ENCODE data around the gene DLGAP1. TPM values are rescaled to one million over a fixed set of nuclear protein-coding genes. Genes with fewer than 3 reads are reported as not detected.

The DLGAP1 gene
- total RNA-seq, 1 donor from 2014 or later: 0.36 TPM

DNA sequence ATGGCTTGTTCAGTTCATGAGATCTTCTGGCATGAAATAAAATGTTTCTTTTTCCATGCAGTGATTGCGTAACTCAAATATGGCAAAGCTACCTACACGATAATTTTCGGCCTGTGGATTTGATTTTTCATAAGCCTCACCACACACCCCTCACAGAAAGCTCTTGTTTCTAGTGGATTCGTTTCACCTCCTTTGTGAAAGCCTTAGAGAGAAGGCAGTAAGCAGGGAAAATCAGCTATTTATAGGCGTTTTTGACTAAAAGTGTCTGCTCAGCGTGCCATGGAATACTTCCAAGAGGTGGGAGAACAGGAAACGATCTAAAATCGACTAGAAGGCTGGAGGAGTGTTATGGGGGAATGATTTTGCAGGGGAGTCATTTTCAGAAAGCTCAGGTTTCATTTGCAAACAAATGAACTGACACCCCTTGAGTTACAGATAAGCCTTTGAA, 587.2 kb downstream of the DLGAP1 start:
- intact Hi-C loops (cut with micrococcal nuclease): no loop called here
- no peaks in the 10 kb centered on the region for H3K9me3 Mint-ChIP-seq
- no peak overlapping the region for H3K4me3 Mint-ChIP-seq
- no peaks in the 10 kb centered on the region for H3K4me1 Mint-ChIP-seq (ENCODE audit: low read depth)
- DNase-seq (ENCODE audit: low spot score): no peak
- no peak overlapping the region for H3K27ac Mint-ChIP-seq
- H3K27me3 Mint-ChIP-seq (ENCODE audit: insufficient read depth): peaks cover 12% of the 10 kb centered on the region
- no peaks in the 10 kb centered on the region for H3K36me3 Mint-ChIP-seq (ENCODE audit: low read depth)

DNA sequence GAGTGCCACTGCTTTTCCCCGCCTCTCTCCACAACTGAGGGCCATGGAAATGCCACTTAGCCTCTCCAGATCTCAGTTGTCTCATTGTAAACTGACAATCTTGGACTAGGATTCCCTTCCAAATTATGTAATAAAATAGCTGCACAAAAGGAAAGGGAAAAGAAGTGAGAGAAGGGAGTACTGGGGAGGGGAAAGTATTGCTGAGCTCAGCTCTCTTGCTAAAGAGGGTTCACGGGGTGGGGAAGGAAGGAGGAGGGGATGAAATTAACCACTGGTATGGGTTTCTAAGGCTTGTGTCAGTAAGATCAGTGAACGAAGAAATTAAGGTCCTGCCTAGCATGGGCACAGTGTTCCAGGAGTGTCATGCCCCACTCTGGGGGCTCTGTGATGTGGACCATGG, 587.9 kb downstream of the DLGAP1 start:
- DNase-seq (ENCODE audit: low spot score): no peak
- H3K4me3 Mint-ChIP-seq: no peak overlapping the region
- H3K27me3 Mint-ChIP-seq (ENCODE audit: insufficient read depth): peaks cover 10% of the 10 kb centered on the region
- no peaks in the 10 kb centered on the region for H3K4me1 Mint-ChIP-seq (ENCODE audit: low read depth)
- intact Hi-C loops (cut with micrococcal nuclease): no loop called here
- no peaks in the 10 kb centered on the region for H3K9me3 Mint-ChIP-seq
- H3K36me3 Mint-ChIP-seq (ENCODE audit: low read depth): no peaks in the 10 kb centered on the region
- no peak overlapping the region for H3K27ac Mint-ChIP-seq

DNA sequence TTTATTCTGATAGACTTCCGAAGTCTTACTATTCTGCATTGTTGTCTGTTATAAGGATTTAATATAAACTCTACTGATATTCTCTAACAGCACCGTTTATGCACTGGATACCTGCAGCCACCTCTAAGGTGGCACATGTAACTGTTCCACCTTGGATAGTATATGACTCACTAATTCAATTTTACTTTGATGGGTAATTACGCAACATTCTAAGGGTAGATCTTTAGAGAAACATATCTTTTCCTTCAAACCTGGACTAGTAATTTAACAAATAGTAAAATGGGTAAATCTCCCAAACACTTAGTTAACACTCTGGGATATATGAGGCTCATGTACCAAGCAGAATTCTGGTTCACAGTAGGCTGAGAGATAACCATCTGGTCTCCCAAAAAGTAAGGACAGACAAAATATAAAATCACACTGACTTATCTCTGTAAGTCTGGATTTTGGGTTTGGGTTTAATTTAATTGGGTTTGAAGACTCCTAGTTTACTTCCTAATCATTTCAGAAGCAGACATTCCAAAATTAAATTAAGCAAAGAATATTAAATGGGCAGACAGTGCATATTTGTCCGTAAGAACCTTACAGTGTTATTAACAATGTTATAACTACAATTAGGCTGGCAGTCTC, 590.3 kb downstream of the DLGAP1 start:
- peaks cover 4% of the 10 kb centered on the region for H3K27me3 Mint-ChIP-seq (ENCODE audit: insufficient read depth)
- no peak overlapping the region for H3K4me3 Mint-ChIP-seq
- no peak for DNase-seq (ENCODE audit: low spot score)
- H3K4me1 Mint-ChIP-seq (ENCODE audit: low read depth): no peaks in the 10 kb centered on the region
- H3K9me3 Mint-ChIP-seq: no peaks in the 10 kb centered on the region
- intact Hi-C loops (cut with micrococcal nuclease): no loop called here
- no peaks in the 10 kb centered on the region for H3K36me3 Mint-ChIP-seq (ENCODE audit: low read depth)
- no peak overlapping the region for H3K27ac Mint-ChIP-seq

DNA sequence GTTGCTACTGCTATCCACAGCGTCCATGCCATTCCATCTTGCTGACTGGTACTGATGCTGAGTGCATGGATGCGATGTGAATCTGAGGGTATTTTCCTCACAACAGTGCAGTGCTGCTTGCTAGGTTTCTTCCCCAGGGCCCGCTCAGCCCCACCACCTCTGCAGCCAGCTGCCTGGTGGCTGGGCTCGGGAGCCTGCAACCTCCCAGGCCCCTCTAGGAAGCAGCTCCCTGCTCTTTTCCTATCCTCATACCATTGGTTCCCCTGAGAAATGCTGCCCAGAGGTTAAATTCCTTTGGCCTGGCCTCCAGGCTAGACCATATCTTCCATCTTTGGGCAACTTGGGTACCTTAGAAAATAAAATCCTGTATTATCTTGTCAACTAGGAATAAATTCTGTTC, 591.5 kb downstream of the DLGAP1 start:
- H3K4me1 Mint-ChIP-seq (ENCODE audit: low read depth): no peaks in the 10 kb centered on the region
- no peak overlapping the region for H3K4me3 Mint-ChIP-seq
- no peaks in the 10 kb centered on the region for H3K36me3 Mint-ChIP-seq (ENCODE audit: low read depth)
- H3K27me3 Mint-ChIP-seq (ENCODE audit: insufficient read depth): peaks cover 2% of the 10 kb centered on the region
- H3K9me3 Mint-ChIP-seq: no peaks in the 10 kb centered on the region
- intact Hi-C loops (cut with micrococcal nuclease): no loop called here
- H3K27ac Mint-ChIP-seq: no peak overlapping the region
- DNase-seq (ENCODE audit: low spot score): no peak

DNA sequence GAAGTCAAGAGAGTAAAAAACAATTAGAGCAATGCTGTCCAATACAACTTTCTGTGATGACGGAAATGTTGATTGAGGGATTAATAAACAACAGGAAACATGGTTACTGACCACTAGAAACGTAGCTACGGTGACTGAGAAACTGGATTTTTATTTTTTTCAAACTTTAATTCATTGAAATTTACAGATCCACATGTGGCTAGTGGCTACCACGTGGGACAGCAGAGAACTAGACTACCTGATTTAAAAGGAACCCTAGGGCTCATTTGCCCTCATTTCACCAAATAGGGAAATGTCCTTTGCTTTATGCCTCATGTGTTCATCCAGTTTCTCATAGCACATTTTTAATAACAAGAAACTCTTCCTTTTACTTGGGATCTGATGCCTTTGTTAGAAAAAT, 592.1 kb downstream of the DLGAP1 start:
- no peak overlapping the region for H3K27ac Mint-ChIP-seq
- no peaks in the 10 kb centered on the region for H3K36me3 Mint-ChIP-seq (ENCODE audit: low read depth)
- no peaks in the 10 kb centered on the region for H3K9me3 Mint-ChIP-seq
- no peaks in the 10 kb centered on the region for H3K4me1 Mint-ChIP-seq (ENCODE audit: low read depth)
- H3K4me3 Mint-ChIP-seq: no peak overlapping the region
- no peaks in the 10 kb centered on the region for H3K27me3 Mint-ChIP-seq (ENCODE audit: insufficient read depth)
- intact Hi-C loops (cut with micrococcal nuclease): no loop called here
- no peak for DNase-seq (ENCODE audit: low spot score)

DNA sequence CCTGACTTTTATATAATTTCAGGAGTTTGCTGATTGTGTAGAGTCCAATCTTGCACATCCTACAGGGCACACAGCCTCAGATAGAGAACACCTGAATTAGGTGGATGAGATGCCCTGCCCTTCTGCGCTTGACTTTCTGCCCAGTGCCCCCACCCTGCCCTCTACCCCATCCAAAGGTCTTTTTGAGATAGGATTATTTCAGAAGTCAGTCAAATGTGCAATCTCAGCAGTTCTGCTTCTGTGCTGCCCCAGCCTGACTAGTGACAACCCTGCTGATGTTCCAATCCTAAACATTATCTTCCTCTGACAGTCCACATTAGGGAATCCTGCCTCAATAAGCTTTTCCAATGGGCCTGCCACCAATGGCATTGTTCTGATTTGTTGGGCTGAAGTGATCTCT, 593.6 kb downstream of the DLGAP1 start:
- no peaks in the 10 kb centered on the region for H3K9me3 Mint-ChIP-seq
- H3K4me1 Mint-ChIP-seq (ENCODE audit: low read depth): no peaks in the 10 kb centered on the region
- H3K27me3 Mint-ChIP-seq (ENCODE audit: insufficient read depth): no peaks in the 10 kb centered on the region
- intact Hi-C loops (cut with micrococcal nuclease): no loop called here
- H3K36me3 Mint-ChIP-seq (ENCODE audit: low read depth): no peaks in the 10 kb centered on the region
- H3K27ac Mint-ChIP-seq: no peak overlapping the region
- H3K4me3 Mint-ChIP-seq: no peak overlapping the region
- no peak for DNase-seq (ENCODE audit: low spot score)

DNA sequence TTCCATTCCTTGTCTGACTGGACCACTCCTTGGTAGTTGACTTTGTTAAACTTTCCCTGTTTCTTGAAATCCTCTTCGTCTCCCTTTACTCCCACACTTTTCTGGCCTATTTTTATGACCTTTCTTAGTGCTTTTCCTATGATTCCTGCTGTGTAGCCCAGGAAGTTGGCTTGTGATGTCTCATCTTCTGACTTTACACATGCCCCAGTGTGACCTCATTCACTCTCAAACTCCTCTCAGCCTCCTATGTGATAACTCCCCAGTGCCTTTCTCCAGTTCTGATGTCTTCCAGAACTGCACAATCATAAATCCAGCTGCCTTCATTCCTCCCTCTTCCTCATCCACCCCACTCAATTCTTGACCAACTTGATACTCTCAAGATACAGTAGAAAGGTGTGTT, 597.6 kb downstream of the DLGAP1 start:
- H3K27ac Mint-ChIP-seq: no peak overlapping the region
- no peaks in the 10 kb centered on the region for H3K4me1 Mint-ChIP-seq (ENCODE audit: low read depth)
- H3K9me3 Mint-ChIP-seq: no peaks in the 10 kb centered on the region
- no peak overlapping the region for H3K4me3 Mint-ChIP-seq
- H3K36me3 Mint-ChIP-seq (ENCODE audit: low read depth): no peaks in the 10 kb centered on the region
- intact Hi-C loops (cut with micrococcal nuclease): no loop called here
- H3K27me3 Mint-ChIP-seq (ENCODE audit: insufficient read depth): no peaks in the 10 kb centered on the region
- no peak for DNase-seq (ENCODE audit: low spot score)

DNA sequence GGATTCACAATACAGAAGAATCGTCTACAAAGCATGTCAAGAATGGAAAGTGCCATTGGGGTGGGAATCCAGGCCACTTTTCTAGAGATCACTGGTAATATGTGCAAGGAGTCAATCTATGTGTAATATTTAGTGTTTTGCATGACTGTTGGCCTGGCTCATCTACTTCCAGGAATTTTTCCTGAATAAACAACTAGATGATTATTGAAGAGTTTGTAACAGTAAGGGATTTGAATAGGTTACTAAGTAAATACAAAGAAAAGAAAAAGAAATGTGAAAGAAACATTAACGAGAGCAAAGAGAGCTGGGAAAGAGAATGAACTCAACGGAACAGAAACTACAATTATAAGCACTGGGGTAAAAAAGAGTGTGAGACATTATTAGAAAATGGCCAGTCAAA, 599.1 kb downstream of the DLGAP1 start:
- DNase-seq (ENCODE audit: low spot score): no peak
- Mint-ChIP-seq H3K9me3 (no peaks in the 10 kb centered on the region), H3K4me3 (no peak overlapping the region), H3K27ac (no peak overlapping the region), H3K4me1 (ENCODE audit: low read depth) (no peaks in the 10 kb centered on the region), H3K27me3 (ENCODE audit: insufficient read depth) (no peaks in the 10 kb centered on the region), H3K36me3 (ENCODE audit: low read depth) (no peaks in the 10 kb centered on the region)
- intact Hi-C loops (cut with micrococcal nuclease): no loop called here

DNA sequence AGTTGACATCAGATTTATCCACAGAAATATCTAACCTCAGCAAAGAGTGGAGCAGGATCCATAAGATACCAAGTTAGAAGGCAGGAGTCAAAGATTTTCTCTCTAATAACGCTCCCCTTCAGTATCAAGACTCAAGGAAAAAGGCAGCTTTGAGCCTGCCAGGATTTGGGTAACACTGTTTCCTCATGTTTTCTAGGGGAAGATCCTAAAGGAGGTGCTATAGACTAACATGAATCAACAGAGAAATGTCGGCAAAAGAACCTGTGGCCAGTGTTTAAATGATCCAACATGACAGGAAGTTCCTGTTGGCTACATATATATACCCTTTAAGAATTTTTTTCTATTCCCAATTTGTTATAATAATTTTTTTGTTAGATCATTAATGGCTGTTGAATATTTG, 602.8 kb downstream of the DLGAP1 start:
- intact Hi-C loops (cut with micrococcal nuclease): no loop called here
- no peak overlapping the region for H3K4me3 Mint-ChIP-seq
- H3K4me1 Mint-ChIP-seq (ENCODE audit: low read depth): no peaks in the 10 kb centered on the region
- no peak overlapping the region for H3K27ac Mint-ChIP-seq
- no peak for DNase-seq (ENCODE audit: low spot score)
- no peaks in the 10 kb centered on the region for H3K27me3 Mint-ChIP-seq (ENCODE audit: insufficient read depth)
- no peaks in the 10 kb centered on the region for H3K9me3 Mint-ChIP-seq
- H3K36me3 Mint-ChIP-seq (ENCODE audit: low read depth): no peaks in the 10 kb centered on the region

DNA sequence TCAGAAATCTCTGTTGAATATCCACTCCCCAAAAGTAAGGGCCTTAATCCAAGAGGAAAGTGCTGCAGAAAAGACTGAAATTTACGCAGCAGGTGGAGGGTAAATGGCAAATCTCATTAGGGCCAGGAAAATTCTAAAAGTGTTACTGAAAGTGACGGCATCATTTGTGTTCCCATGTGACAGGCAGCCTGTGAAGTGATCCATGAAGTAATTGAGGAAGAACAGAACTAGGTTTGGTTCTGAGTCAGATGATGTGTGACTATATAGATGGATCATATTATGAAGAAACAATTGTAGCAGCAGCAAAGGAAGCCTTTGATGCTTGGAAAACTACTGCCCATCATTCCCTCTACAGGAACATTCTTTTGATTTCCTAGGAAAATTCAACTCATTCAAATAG, 603.9 kb downstream of the DLGAP1 start:
- DNase-seq (ENCODE audit: low spot score): no peak
- Mint-ChIP-seq H3K27me3 (ENCODE audit: insufficient read depth) (no peaks in the 10 kb centered on the region), H3K9me3 (no peaks in the 10 kb centered on the region), H3K4me3 (no peak overlapping the region), H3K4me1 (ENCODE audit: low read depth) (no peaks in the 10 kb centered on the region), H3K36me3 (ENCODE audit: low read depth) (no peaks in the 10 kb centered on the region), H3K27ac (no peak overlapping the region)
- intact Hi-C loops (cut with micrococcal nuclease): no loop called here

DNA sequence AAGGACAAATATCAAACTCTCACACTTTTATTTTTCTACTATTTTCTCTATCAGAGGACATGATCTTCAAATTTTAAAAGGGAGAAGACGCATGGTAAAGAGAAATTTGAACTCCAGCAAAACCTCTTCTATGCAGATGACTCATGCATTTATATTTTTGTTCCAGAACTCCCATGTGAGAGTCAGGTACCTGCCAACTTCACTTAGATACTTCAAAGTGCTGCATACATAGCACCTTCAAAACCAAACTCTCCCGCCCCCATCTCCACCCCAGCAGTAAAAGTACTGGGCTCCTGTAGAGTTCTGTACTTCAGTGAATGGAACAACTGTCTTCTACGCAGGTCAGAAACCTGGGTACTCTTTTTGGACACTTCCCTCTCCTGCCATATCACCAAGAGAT, 606.8 kb downstream of the DLGAP1 start:
- Mint-ChIP-seq H3K4me1 (ENCODE audit: low read depth) (no peaks in the 10 kb centered on the region), H3K9me3 (no peaks in the 10 kb centered on the region), H3K36me3 (ENCODE audit: low read depth) (no peaks in the 10 kb centered on the region), H3K27me3 (ENCODE audit: insufficient read depth) (no peaks in the 10 kb centered on the region), H3K4me3 (no peak overlapping the region), H3K27ac (no peak overlapping the region)
- intact Hi-C loops (cut with micrococcal nuclease): no loop called here
- DNase-seq (ENCODE audit: low spot score): no peak

DNA sequence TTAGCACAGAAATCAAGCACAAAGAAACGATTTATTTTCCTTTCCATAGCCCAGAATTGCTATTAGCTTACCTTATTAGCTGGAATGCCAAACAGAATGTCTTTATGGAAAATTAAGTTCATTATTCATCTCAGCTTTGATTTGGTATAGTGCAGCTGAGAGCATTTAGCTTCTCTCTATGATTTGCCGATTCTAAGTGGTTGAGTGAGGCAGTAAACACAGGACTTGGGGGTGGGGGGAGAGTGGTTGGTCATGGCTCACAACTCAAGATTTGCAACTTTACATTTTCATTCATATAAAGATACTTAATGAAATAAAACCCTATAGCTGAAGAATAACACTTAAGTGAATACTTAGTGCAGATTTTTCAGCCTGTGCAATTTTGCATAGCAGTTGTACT, 609.9 kb downstream of the DLGAP1 start:
- intact Hi-C loops (cut with micrococcal nuclease): no loop called here
- H3K27me3 Mint-ChIP-seq (ENCODE audit: insufficient read depth): no peaks in the 10 kb centered on the region
- H3K9me3 Mint-ChIP-seq: no peaks in the 10 kb centered on the region
- H3K4me3 Mint-ChIP-seq: no peak overlapping the region
- no peak overlapping the region for H3K27ac Mint-ChIP-seq
- DNase-seq (ENCODE audit: low spot score): no peak
- H3K36me3 Mint-ChIP-seq (ENCODE audit: low read depth): no peaks in the 10 kb centered on the region
- no peaks in the 10 kb centered on the region for H3K4me1 Mint-ChIP-seq (ENCODE audit: low read depth)

DNA sequence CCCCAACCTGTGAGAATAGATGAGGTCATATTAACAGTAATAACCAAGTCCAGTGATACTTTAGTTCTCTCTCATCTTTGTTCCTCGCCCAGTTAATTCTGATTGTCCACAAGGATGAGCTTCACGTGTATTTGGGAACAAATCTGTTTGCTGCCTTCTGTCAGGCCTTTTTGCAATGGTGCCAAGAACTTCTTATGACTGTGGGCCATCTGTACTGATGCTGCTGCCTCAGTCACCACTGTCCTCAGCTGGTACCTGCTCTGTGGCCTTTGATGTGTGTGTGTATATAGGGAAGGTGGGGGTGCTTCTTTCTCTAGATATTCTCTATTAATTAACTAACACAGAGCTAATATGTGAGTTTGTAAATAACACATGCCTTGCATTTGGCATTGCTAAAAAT, 612.3 kb downstream of the DLGAP1 start:
- no peaks in the 10 kb centered on the region for H3K36me3 Mint-ChIP-seq (ENCODE audit: low read depth)
- H3K4me3 Mint-ChIP-seq: no peak overlapping the region
- H3K9me3 Mint-ChIP-seq: no peaks in the 10 kb centered on the region
- intact Hi-C loops (cut with micrococcal nuclease): no loop called here
- H3K4me1 Mint-ChIP-seq (ENCODE audit: low read depth): no peaks in the 10 kb centered on the region
- no peaks in the 10 kb centered on the region for H3K27me3 Mint-ChIP-seq (ENCODE audit: insufficient read depth)
- H3K27ac Mint-ChIP-seq: no peak overlapping the region
- DNase-seq (ENCODE audit: low spot score): no peak

DNA sequence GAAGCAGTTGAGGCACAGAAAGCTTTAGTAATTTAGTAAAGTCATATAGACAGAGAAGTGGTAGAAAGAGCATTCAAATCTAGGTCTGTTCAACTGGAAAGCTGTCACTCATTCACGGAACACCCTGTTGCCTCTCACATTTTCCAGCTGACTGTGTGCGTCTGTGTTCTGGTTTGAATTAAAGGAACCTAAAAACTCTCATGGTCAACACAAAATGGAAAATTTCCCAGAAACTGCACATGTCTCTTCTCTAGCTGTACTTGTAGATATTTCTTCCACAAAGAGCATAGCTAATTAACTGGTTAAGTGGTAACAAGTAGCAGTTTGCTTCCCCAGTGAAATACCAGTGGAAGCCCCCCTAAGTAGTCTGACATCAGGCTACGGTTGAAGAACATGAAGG, 614.3 kb downstream of the DLGAP1 start:
- no peaks in the 10 kb centered on the region for H3K36me3 Mint-ChIP-seq (ENCODE audit: low read depth)
- H3K9me3 Mint-ChIP-seq: no peaks in the 10 kb centered on the region
- H3K4me3 Mint-ChIP-seq: no peak overlapping the region
- H3K27ac Mint-ChIP-seq: no peak overlapping the region
- no peaks in the 10 kb centered on the region for H3K27me3 Mint-ChIP-seq (ENCODE audit: insufficient read depth)
- intact Hi-C loops (cut with micrococcal nuclease): no loop called here
- H3K4me1 Mint-ChIP-seq (ENCODE audit: low read depth): no peaks in the 10 kb centered on the region
- DNase-seq (ENCODE audit: low spot score): no peak

Measured in activated T-helper 1 cell treated with anti-CD3 and anti-CD28 coated beads, Interleukin-12 subunit alpha, Interleukin-12 subunit beta, Interleukin-2, Interleukin-4 antibody, amounts not matched to agents 30 ng/mL and 10 ng/mL and 1 ng/mL, durations not matched to agents 14 hours and 24 hours and 36 hours (primary cell).